ENCODE results near the gene THBS3. TPM values are rescaled to one million over a fixed set of nuclear protein-coding genes. Genes with fewer than 3 reads are reported as not detected.

Gene THBS3
- total RNA-seq, 2 donors from 2014 or later = 10.9 to 11.2 TPM

MicroRNAs within 50 kb of the gene (microRNA counts, 767-probe panel; counts per million panel counts)
- 0 to 1,333 counts per million in 2 donors for microRNA hsa-miR-92b-3p

Other genes starting within 250 kb of the THBS3 start
- 10 to 100 TPM; 13.9 to 18.4 TPM for gene PYGO2, start 246.1 kb downstream of the THBS3 start, total RNA-seq
- gene SHC1, start 237.2 kb downstream of the THBS3 start, total RNA-seq = 10 to 100 TPM; 69.5 to 80.5 TPM
- 10 to 100 TPM; 20.0 to 23.8 TPM for gene CKS1B, start 233.2 kb downstream of the THBS3 start, total RNA-seq
- gene FLAD1, start 224.6 kb downstream of the THBS3 start, total RNA-seq = 10 to 100 TPM; 19.5 to 24.8 TPM
- gene LENEP, start 214.3 kb downstream of the THBS3 start, total RNA-seq = not detected
- gene ZBTB7B, start 205.1 kb downstream of the THBS3 start, total RNA-seq = 10 to 100 TPM; 30.3 to 53.4 TPM
- not detected for gene DCST2, start 174.1 kb downstream of the THBS3 start, total RNA-seq
- not detected for gene DCST1, start 174.1 kb downstream of the THBS3 start, total RNA-seq
- gene ADAM15, start 156.6 kb downstream of the THBS3 start, total RNA-seq = 10 to 100 TPM; 64.6 to 96.7 TPM
- gene EFNA4, start 144.2 kb downstream of the THBS3 start, total RNA-seq = 1 to 10 TPM; 2.2 to 3.5 TPM
- 1 to 10 TPM in 1 of 2 donors, not detected in 1; 3.2 TPM for gene EFNA3, start 129.1 kb downstream of the THBS3 start, total RNA-seq
- gene EFNA1, start 80.0 kb downstream of the THBS3 start, total RNA-seq = 10 to 100 TPM; 24.8 to 41.4 TPM
- 1 to 10 TPM; 3.7 to 10.0 TPM for gene SLC50A1, start 72.0 kb downstream of the THBS3 start, total RNA-seq
- gene DPM3, start 67.4 kb downstream of the THBS3 start, total RNA-seq = 10 to 100 TPM; 46.5 to 47.8 TPM
- 100 to 1,000 TPM; 124 to 147 TPM for gene KRTCAP2, start 34.6 kb downstream of the THBS3 start, total RNA-seq
- under 1 TPM in 1 of 2 donors, not detected in 1; 0.20 TPM for gene TRIM46, start 34.0 kb downstream of the THBS3 start, total RNA-seq
- gene MTX1, start 798 bp upstream of the THBS3 start, total RNA-seq = 10 to 100 TPM; 16.2 to 27.0 TPM
- 10 to 100 TPM; 14.4 to 15.5 TPM for gene ENTREP3, start 47.6 kb upstream of the THBS3 start, total RNA-seq
- gene SCAMP3, start 54.5 kb upstream of the THBS3 start, total RNA-seq = 10 to 100 TPM; 77.2 to 77.7 TPM
- 10 to 100 TPM in 1 of 2 donors, 1 to 10 TPM in 1; 9.8 to 16.4 TPM for gene CLK2, start 65.6 kb upstream of the THBS3 start, total RNA-seq
- under 1 TPM; 0.35 to 0.41 TPM for gene HCN3, start 69.6 kb upstream of the THBS3 start, total RNA-seq
- gene PKLR, start 93.5 kb upstream of the THBS3 start, total RNA-seq = not detected
- 10 to 100 TPM; 65.3 to 73.1 TPM for gene FDPS, start 101.0 kb upstream of the THBS3 start, total RNA-seq
- 10 to 100 TPM; 20.2 to 23.9 TPM for gene RUSC1, start 113.0 kb upstream of the THBS3 start, total RNA-seq